ENCODE measurements around the gene GAR1.
"Not testable (repeated sequence)": the region's sequence is repeated elsewhere in the genome, so short reads cannot be mapped to it uniquely, and the experiment has no call there.

- not testable (repeated sequence) for TF ChIP-seq CTCF, POLR2A (IDR thresholded peaks at IDR 0.05)
Measured at GRCh38 chr4:109859426-109860300, 44.1 kb downstream of the GAR1 start.

Measured in testis (tissue), 2 donors.